PC-3 (cell line): Measurements from ENCODE around the gene NR1D1. TPM values are rescaled to one million over a fixed set of nuclear protein-coding genes. Genes with fewer than 3 reads are reported as not detected.

Experiments
- ATAC-seq: fragments of 200-7000 bp; cut with Tn5 transposase; 2 replicates; pipeline ENCODE4 v1.9.1; 2020; ENCODE audit warnings: mild to moderate bottlenecking, moderate library complexity
- BruUV-seq: library from RNA; stranded (reverse); fragments of 400-500 nt; replicated peaks from 2 replicates; lab custom pipeline; 2021; lab: Mats Ljungman, UMichigan
- CTCF ChIA-PET: fragments of 300-600 bp; sonication (Branson Sonifier 250); formaldehyde crosslinking; loops from one replicate; lab custom pipeline; 2022; ENCODE audit warnings: antibody characterized with exemption; lab: Charles Lee
- POLR2A ChIA-PET: fragments of 300-600 bp; sonication (Branson Sonifier 250); formaldehyde crosslinking; loops from one replicate; lab custom pipeline; 2022; ENCODE audit warnings: antibody characterized with exemption; ENCODE audit not compliant: unreplicated experiment; lab: Charles Lee
- DNase-seq: peaks from one replicate; pipeline ENCODE4 v3.0.0-alpha.2; 2015
- H2AFZ ChIP-seq: fragments of 300-600 bp; sonication (generic); 2 replicates; pipeline ENCODE4 v1.6.0; 2016; ENCODE audit warnings: antibody characterized with exemption, low read length
- H3F3A ChIP-seq: fragments of 300-600 bp; sonication (generic); one replicate; pipeline ENCODE4 v1.6.0; 2017; ENCODE audit warnings: antibody characterized with exemption, low read length, control low read depth, mild to moderate bottlenecking; ENCODE audit not compliant: unreplicated experiment
- H3K27ac ChIP-seq: fragments of 300-600 bp; sonication (generic); 2 replicates; pipeline ENCODE4 v1.5.1; 2016; ENCODE audit warnings: mild to moderate bottlenecking, low read length
- H3K27me3 ChIP-seq: fragments of 300-600 bp; sonication (generic); 2 replicates; pipeline ENCODE4 v1.6.1; 2016; ENCODE audit warnings: low read length, mixed read lengths
- H3K36me3 ChIP-seq: fragments of 300-600 bp; sonication (generic); 2 replicates; pipeline ENCODE4 v1.6.1; 2016; ENCODE audit warnings: low read depth, mixed run types, low read length, mixed read lengths
- H3K4me1 ChIP-seq: fragments of 300-600 bp; sonication (generic); 2 replicates; pipeline ENCODE4 v1.5.1; 2016; ENCODE audit warnings: low read length; ENCODE audit not compliant: insufficient read depth
- H3K4me2 ChIP-seq: fragments of 300-600 bp; sonication (generic); 2 replicates; pipeline ENCODE4 v1.6.0; 2016; ENCODE audit warnings: low read length
- H3K4me3 ChIP-seq: fragments of 300-600 bp; sonication (generic); 2 replicates; pipeline ENCODE4 v1.5.1; 2016; ENCODE audit warnings: mild to moderate bottlenecking, low read length, mixed read lengths
- H3K79me2 ChIP-seq: fragments of 300-600 bp; sonication (generic); 2 replicates; pipeline ENCODE4 v1.6.1; 2017; ENCODE audit warnings: low read length, mixed read lengths
- H3K9ac ChIP-seq: fragments of 300-600 bp; sonication (generic); 2 replicates; pipeline ENCODE4 v1.6.0; 2016; ENCODE audit warnings: mild to moderate bottlenecking, low read length
- H3K9me2 ChIP-seq: fragments of 300-600 bp; sonication (generic); replicated peaks from 2 replicates; pipeline ENCODE4 v1.6.1; 2016; ENCODE audit warnings: mixed run types, low read length, mixed read lengths
- H3K9me3 ChIP-seq: fragments of 300-600 bp; sonication (generic); 2 replicates; pipeline ENCODE4 v1.6.1; 2016; ENCODE audit warnings: low read length, mixed read lengths
- H4K20me1 ChIP-seq: fragments of 300-600 bp; sonication (generic); 2 replicates; pipeline ENCODE4 v1.6.1; 2016; ENCODE audit warnings: low read length, mixed read lengths
- CTCF ChIP-seq: fragments of 300-600 bp; sonication (generic); conservative IDR thresholded peaks from 2 replicates; pipeline ENCODE4 v1.5.1; 2017; ENCODE audit warnings: antibody characterized with exemption, low read depth, mild to moderate bottlenecking, low read length
- EZH2 ChIP-seq: fragments of 300-600 bp; sonication (generic); IDR thresholded peaks from one replicate; pipeline ENCODE4 v1.6.1; 2017; ENCODE audit warnings: antibody characterized with exemption, mild to moderate bottlenecking, low read length; ENCODE audit not compliant: unreplicated experiment
- EZH2phosphoT487 ChIP-seq: fragments of 300-600 bp; sonication (generic); IDR thresholded peaks from 2 replicates; pipeline ENCODE4 v1.6.1; 2018; ENCODE audit warnings: mild to moderate bottlenecking, antibody characterized with exemption, low read length, borderline replicate concordance
- intact Hi-C: fragments of 100-400 bp; cut with micrococcal nuclease; formaldehyde crosslinking; loops from 2 replicates; pipeline ENCODE4 v1.9.0; 2023
- total RNA-seq: library from RNA; depleted of rRNA; stranded (reverse); fragments of >200 nt; gene quantifications from 2 replicates; pipeline ENCODE4 v1.2.3, GENCODE V29; 2014

NR1D1 gene
- total RNA-seq, 1 experiment from 2014 or later, result 7.1 TPM

GRCh38 chr17:40108970-40109824 lies 8.8 kb upstream of the NR1D1 start:
- no peak overlapping the region for H2AFZ ChIP-seq
- no peaks in the 10 kb centered on the region for H3K36me3 ChIP-seq
- no peaks in the 10 kb centered on the region for H3K9me3 ChIP-seq
- DNase-seq (no peak), ATAC-seq (no peak)
- CTCF ChIA-PET, result no interaction called here
- H3K9ac ChIP-seq, result no peak overlapping the region
- no peak overlapping the region for H3K4me2 ChIP-seq
- peaks cover 52% of the 10 kb centered on the region for H3K4me1 ChIP-seq
- intact Hi-C loops, result no loop called here
- H3K4me3 ChIP-seq, result no peak overlapping the region
- TF ChIP-seq EZH2, result no peak
- peak; percentile 35 for TF ChIP-seq CTCF
- TF ChIP-seq EZH2phosphoT487, result no peak
- H3K27ac ChIP-seq, result no peak overlapping the region
- POLR2A ChIA-PET, result no interaction called here
- no peaks in the 10 kb centered on the region for H3K27me3 ChIP-seq
- no peaks in the 10 kb centered on the region for H3K79me2 ChIP-seq
- H3F3A ChIP-seq, result peaks cover 4% of the 10 kb centered on the region
- no peaks in the 10 kb centered on the region for H4K20me1 ChIP-seq
- no peaks in the 10 kb centered on the region for H3K9me2 ChIP-seq
- no TSS peak for BruUV-seq

DNA sequence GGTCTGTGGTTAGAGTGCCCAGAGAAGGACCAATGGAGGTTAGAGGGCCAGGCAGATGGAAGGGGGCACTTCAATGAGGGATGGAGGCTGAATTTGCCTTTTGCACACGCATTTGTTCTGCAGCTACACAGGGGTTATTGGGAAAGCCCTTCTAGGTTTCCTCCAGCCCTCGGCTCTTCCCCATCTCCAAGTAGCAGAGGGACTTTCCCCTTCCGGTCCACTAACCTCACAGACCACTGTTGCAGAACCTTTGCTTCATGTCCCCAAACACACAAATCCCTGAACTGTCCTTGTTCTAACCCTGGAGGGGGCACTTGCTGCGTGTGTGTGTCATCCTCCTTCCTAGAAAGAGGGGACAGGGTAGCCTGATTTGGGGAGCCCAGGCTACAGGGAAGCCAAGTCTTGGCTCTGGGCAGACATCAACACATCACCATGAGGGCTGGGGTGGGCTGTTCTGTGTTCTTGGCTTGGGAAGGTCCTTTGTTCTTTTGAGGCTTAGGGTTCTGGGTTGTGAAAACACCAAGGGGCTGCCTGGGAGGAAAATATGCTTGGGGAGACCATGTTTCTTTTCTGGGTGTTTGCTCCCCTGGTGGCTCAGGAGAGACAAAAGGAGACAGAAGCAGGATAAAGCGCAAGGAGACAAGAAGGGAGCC lies 7.3 kb upstream of the NR1D1 start:
- TF ChIP-seq CTCF (no peak), EZH2 (no peak), EZH2phosphoT487 (no peak)
- Histone ChIP-seq H3F3A (no peaks in the 10 kb centered on the region), H3K9ac (peak overlapping the region; percentile 17; the same call in 1 of the 2 replicates), H3K27ac (peak overlapping the region; percentile 13; the same call in 1 of the 2 replicates), H3K36me3 (no peaks in the 10 kb centered on the region), H3K4me3 (no peak overlapping the region), H2AFZ (peak overlapping the region; percentile 46; the same call in 1 of the 2 replicates), H4K20me1 (no peaks in the 10 kb centered on the region), H3K4me1 (peaks cover 46% of the 10 kb centered on the region), H3K79me2 (no peaks in the 10 kb centered on the region), H3K27me3 (no peaks in the 10 kb centered on the region), H3K4me2 (no peak overlapping the region), H3K9me2 (no peaks in the 10 kb centered on the region), H3K9me3 (no peaks in the 10 kb centered on the region)
- intact Hi-C loops, result no loop called here
- ATAC-seq (no peak), DNase-seq (no peak)
- CTCF ChIA-PET, result no interaction called here
- no TSS peak for BruUV-seq
- POLR2A ChIA-PET, result no interaction called here
